Brain microvascular endothelial cell (primary cell): ENCODE measurements around the gene MYMX.

Source experiments
- DNase-seq: peaks from one replicate; pipeline ENCODE4 v3.0.0-alpha.2; 2020
- H3K27ac ChIP-seq: fragments of 250-450 bp; sonication (Bioruptor Pico); 2 replicates; pipeline ENCODE4 v1.5.1; 2020; ENCODE audit warnings: mild to moderate bottlenecking, moderate library complexity
- H3K27me3 ChIP-seq: fragments of 250-450 bp; sonication (Bioruptor Pico); replicated peaks from 2 replicates; pipeline ENCODE4 v1.5.1; 2020; ENCODE audit warnings: mild to moderate bottlenecking
- H3K36me3 ChIP-seq: fragments of 250-450 bp; sonication (Bioruptor Pico); replicated peaks from 2 replicates; pipeline ENCODE4 v1.5.1; 2020; ENCODE audit warnings: mild to moderate bottlenecking
- H3K4me3 ChIP-seq: 2 replicates; pipeline ENCODE4 v1.5.1; 2011; ENCODE audit warnings: low read depth, mild to moderate bottlenecking, control low read depth, low read length, moderate library complexity
- CTCF ChIP-seq: IDR thresholded peaks from 2 replicates; pipeline ENCODE4 v1.5.1; 2011; ENCODE audit warnings: low read depth, mild to moderate bottlenecking, moderate library complexity, low read length, control low read depth, inconsistent platforms; ENCODE audit errors: missing control alignments
- in situ Hi-C: cut with HindIII; loops from 2 replicates; pipeline ENCODE4 v1.10.0; 2017; ENCODE audit warnings: low sequenced_read_pairs, low pct_ligation_motif_present

Gene MYMX

GRCh38 chr6:44216677-44217331 lies at the start of gene MYMX:
TSS of gene MYMX (plus strand) at chr6:44216926. CDS start at chr6:44217472, 546 bp downstream.
- Histone ChIP-seq H3K27ac (no peak within 1 kb of the TSS), H3K27me3 (no peaks in the 10 kb centered on the region), H3K4me3 (no peak within 1 kb of the TSS), H3K36me3 (no peaks in the 10 kb centered on the region)
- TF ChIP-seq CTCF = no peak
- no peak for DNase-seq
- in situ Hi-C loops = no loop called here

GRCh38 chr6:44167567-44167966 lies 49.2 kb upstream of the MYMX start:
- TF ChIP-seq CTCF = no peak

DNA sequence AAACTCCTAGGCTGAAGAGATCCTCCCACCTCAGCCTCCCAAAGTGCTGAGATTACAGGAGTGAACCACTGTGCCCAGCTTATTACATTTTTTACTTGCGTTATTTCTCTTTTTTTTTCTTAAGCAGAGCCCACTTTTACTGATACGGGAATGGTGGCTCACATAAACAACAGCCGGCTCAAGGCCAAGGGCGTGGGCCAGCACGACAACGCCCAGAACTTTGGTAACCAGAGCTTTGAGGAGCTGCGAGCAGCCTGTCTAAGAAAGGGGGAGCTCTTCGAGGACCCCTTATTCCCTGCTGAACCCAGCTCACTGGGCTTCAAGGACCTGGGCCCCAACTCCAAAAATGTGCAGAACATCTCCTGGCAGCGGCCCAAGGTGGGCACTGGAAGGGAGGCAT lies 47.6 kb upstream of the MYMX start:
- in situ Hi-C loops = no loop called here

More at GRCh38 chr6:44167567-44167966, 49.2 kb upstream of the MYMX start:
- no peak overlapping the region for H3K27ac ChIP-seq
- peaks cover 7% of the 10 kb centered on the region for H3K27me3 ChIP-seq
- no peaks in the 10 kb centered on the region for H3K36me3 ChIP-seq
- DNase-seq = no peak
- no peak overlapping the region for H3K4me3 ChIP-seq
- in situ Hi-C loops = no loop called here

GRCh38 chr6:44169886-44170570 lies 46.7 kb upstream of the MYMX start:
- peaks cover 5% of the 10 kb centered on the region for H3K27me3 ChIP-seq
- H3K27ac ChIP-seq = no peak overlapping the region
- H3K36me3 ChIP-seq = no peaks in the 10 kb centered on the region
- DNase-seq = no peak
- no peak for TF ChIP-seq CTCF
- no peak overlapping the region for H3K4me3 ChIP-seq
- in situ Hi-C loops = no loop called here

More for the DNA sequence above, 47.6 kb upstream of the MYMX start:
- peaks cover 7% of the 10 kb centered on the region for H3K27me3 ChIP-seq
- H3K4me3 ChIP-seq = no peak overlapping the region
- no peaks in the 10 kb centered on the region for H3K36me3 ChIP-seq
- H3K27ac ChIP-seq = no peak overlapping the region
- DNase-seq = no peak
- TF ChIP-seq CTCF = no peak

DNA sequence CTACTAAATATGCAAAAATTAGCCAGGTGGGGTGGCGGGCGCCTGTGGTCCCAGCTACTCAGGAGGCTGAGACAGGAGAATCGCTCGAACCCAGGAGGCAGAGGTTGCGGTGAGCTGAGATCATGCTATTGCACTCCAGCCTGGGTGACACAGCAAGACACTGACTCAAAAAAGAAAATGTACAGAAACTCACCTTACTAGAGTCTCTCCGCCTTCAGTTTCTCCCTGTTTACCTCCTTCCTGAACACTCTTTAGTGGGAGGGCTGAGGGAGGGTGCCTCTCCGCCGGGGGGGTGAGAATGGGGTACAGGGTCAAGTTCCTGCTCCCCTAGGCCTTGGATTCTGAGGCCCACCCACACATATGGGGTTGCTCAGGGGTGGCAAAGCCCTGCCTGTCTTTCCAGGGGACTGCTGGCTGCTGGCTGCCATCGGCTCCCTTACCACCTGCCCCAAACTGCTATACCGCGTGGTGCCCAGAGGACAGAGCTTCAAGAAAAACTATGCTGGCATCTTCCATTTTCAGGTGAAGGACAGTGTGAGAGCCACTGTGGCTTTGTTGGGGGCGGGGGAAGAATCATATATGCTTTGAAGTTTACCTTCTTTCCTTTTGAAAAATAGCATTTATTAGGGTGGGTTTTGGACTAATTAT lies 44.7 kb upstream of the MYMX start:
- H3K36me3 ChIP-seq = no peaks in the 10 kb centered on the region
- TF ChIP-seq CTCF = peak; percentile 1
- DNase-seq = no peak
- H3K4me3 ChIP-seq = no peak overlapping the region
- H3K27me3 ChIP-seq = peaks cover 5% of the 10 kb centered on the region
- H3K27ac ChIP-seq = no peak overlapping the region
- in situ Hi-C loops = no loop called here
